Glutamatergic neuron (in vitro differentiated cells): Measurements from ENCODE around the gene KLHL36. TPM values are rescaled to one million over a fixed set of nuclear protein-coding genes. Genes with fewer than 3 reads are reported as not detected.

Source experiments
- DNase-seq: peaks from one replicate; pipeline ENCODE4 v3.0.0; 2022
- H3K27ac Mint-ChIP-seq: one replicate; pipeline ENCODE4 v1.8.0; 2020; ENCODE audit warnings: mild to moderate bottlenecking, mixed read lengths, inconsistent platforms; ENCODE audit not compliant: unreplicated experiment
- H3K27me3 Mint-ChIP-seq: one replicate; pipeline ENCODE4 v1.8.0; 2020; ENCODE audit warnings: mild to moderate bottlenecking, moderate library complexity, mixed read lengths, inconsistent platforms; ENCODE audit not compliant: unreplicated experiment
- H3K36me3 Mint-ChIP-seq: one replicate; pipeline ENCODE4 v1.8.0; 2020; ENCODE audit warnings: mild to moderate bottlenecking, mixed read lengths, inconsistent platforms; ENCODE audit not compliant: unreplicated experiment
- H3K4me1 Mint-ChIP-seq: one replicate; pipeline ENCODE4 v1.8.0; 2020; ENCODE audit warnings: mild to moderate bottlenecking, low read depth, mixed read lengths, inconsistent platforms; ENCODE audit not compliant: unreplicated experiment
- H3K4me3 Mint-ChIP-seq: one replicate; pipeline ENCODE4 v1.8.0; 2020; ENCODE audit warnings: mild to moderate bottlenecking, mixed read lengths, inconsistent platforms; ENCODE audit not compliant: unreplicated experiment
- H3K9me3 Mint-ChIP-seq: one replicate; pipeline ENCODE4 v1.8.0; 2020; ENCODE audit warnings: mild to moderate bottlenecking, moderate library complexity, mixed read lengths, inconsistent platforms; ENCODE audit not compliant: unreplicated experiment
- CTCF ChIP-seq: fragments of 200-600 bp; sonication (generic); IDR thresholded peaks from one replicate; pipeline ENCODE4 v1.5.0; 2021; ENCODE audit not compliant: partially characterized antibody, unreplicated experiment
- total RNA-seq: library from RNA; stranded (reverse); fragmentation: NEBNext Ultra II Directional; extraction: Animal tissue kit (Norgen Biotek cat#: 25700); gene quantifications from one replicate; pipeline ENCODE4 v1.2.1, GENCODE V29; 2021; ENCODE audit not compliant: unreplicated experiment

The KLHL36 gene
- total RNA-seq, 1 donor from 2014 or later, result 38.2 TPM

- H3K27ac Mint-ChIP-seq, result no peak overlapping the region
- peaks cover 49% of the 10 kb centered on the region for H3K4me1 Mint-ChIP-seq
- H3K9me3 Mint-ChIP-seq, result peaks cover 15% of the 10 kb centered on the region
- peaks cover 19% of the 10 kb centered on the region for H3K36me3 Mint-ChIP-seq
- no peak for DNase-seq
- TF ChIP-seq CTCF, result no peak
- H3K27me3 Mint-ChIP-seq, result peaks cover 14% of the 10 kb centered on the region
- no peak overlapping the region for H3K4me3 Mint-ChIP-seq
These were observed 35.6 kb upstream of the KLHL36 start for GRCh38 chr16:84612686-84613085.

- H3K4me3 Mint-ChIP-seq, result peak overlapping the region; percentile 92
These were observed 34.8 kb upstream of the KLHL36 start for GRCh38 chr16:84613408-84614072.

GRCh38 chr16:84614073-84614459, 34.2 kb upstream of the KLHL36 start:
- peaks cover 18% of the 10 kb centered on the region for H3K9me3 Mint-ChIP-seq
- H3K27ac Mint-ChIP-seq, result no peak overlapping the region
- peak overlapping the region; percentile 92 for H3K4me3 Mint-ChIP-seq
- DNase-seq, result no peak
- TF ChIP-seq CTCF, result no peak
- peaks cover 19% of the 10 kb centered on the region for H3K36me3 Mint-ChIP-seq
- H3K27me3 Mint-ChIP-seq, result peaks cover 16% of the 10 kb centered on the region
- peaks cover 52% of the 10 kb centered on the region for H3K4me1 Mint-ChIP-seq

More at GRCh38 chr16:84613408-84614072, 34.8 kb upstream of the KLHL36 start:
- peaks cover 49% of the 10 kb centered on the region for H3K4me1 Mint-ChIP-seq
- TF ChIP-seq CTCF, result no peak
- H3K27ac Mint-ChIP-seq, result no peak overlapping the region
- H3K9me3 Mint-ChIP-seq, result peaks cover 15% of the 10 kb centered on the region
- H3K27me3 Mint-ChIP-seq, result peaks cover 14% of the 10 kb centered on the region
- peaks cover 19% of the 10 kb centered on the region for H3K36me3 Mint-ChIP-seq
- DNase-seq, result no peak

GRCh38 chr16:84614623-84614967, 33.7 kb upstream of the KLHL36 start:
- no peak for DNase-seq
- Mint-ChIP-seq H3K27ac (peak overlapping the region; percentile 78), H3K36me3 (peaks cover 19% of the 10 kb centered on the region), H3K27me3 (peaks cover 17% of the 10 kb centered on the region), H3K4me1 (peaks cover 55% of the 10 kb centered on the region), H3K4me3 (peak overlapping the region; percentile 92), H3K9me3 (peaks cover 20% of the 10 kb centered on the region)
- TF ChIP-seq CTCF, result no peak

- peaks cover 22% of the 10 kb centered on the region for H3K9me3 Mint-ChIP-seq
- DNase-seq, result no peak
- H3K36me3 Mint-ChIP-seq, result peaks cover 19% of the 10 kb centered on the region
- peak overlapping the region; percentile 92 for H3K4me3 Mint-ChIP-seq
- H3K27me3 Mint-ChIP-seq, result peaks cover 17% of the 10 kb centered on the region
- H3K4me1 Mint-ChIP-seq, result peaks cover 55% of the 10 kb centered on the region
- peak overlapping the region; percentile 78 for H3K27ac Mint-ChIP-seq
- no peak for TF ChIP-seq CTCF
These were observed 33.1 kb upstream of the KLHL36 start for GRCh38 chr16:84614968-84615813.
